OCI-LY1 (cell line): ENCODE data around the gene RNF19B.

ENCODE experiments used
- H2AFZ ChIP-seq: fragments of 200-600 bp; sonication (generic), shearing (Covaris generic); 2 replicates; pipeline ENCODE4 v1.6.0; 2014; ENCODE audit warnings: antibody characterized with exemption, mild to moderate bottlenecking, low read length
- H3F3A ChIP-seq: fragments of 200-600 bp; sonication (generic), shearing (Covaris generic); 2 replicates; pipeline ENCODE4 v1.6.0; 2014; ENCODE audit warnings: mild to moderate bottlenecking, antibody characterized with exemption, low read length, moderate library complexity; ENCODE audit not compliant: insufficient read depth
- H3K27ac ChIP-seq: fragments of 200-600 bp; sonication (generic); 2 replicates; pipeline ENCODE4 v1.5.1; 2014; ENCODE audit warnings: low read length, mixed run types, mild to moderate bottlenecking, low read depth; ENCODE audit not compliant: poor library complexity, severe bottlenecking
- H3K27me3 ChIP-seq: fragments of 200-600 bp; sonication (generic); 2 replicates; pipeline ENCODE4 v1.6.0; 2014; ENCODE audit warnings: antibody characterized with exemption, mild to moderate bottlenecking, low read length, moderate library complexity; ENCODE audit not compliant: insufficient read depth
- H3K36me3 ChIP-seq: fragments of 200-600 bp; sonication (generic); 2 replicates; pipeline ENCODE4 v1.6.1; 2014; ENCODE audit warnings: mild to moderate bottlenecking, antibody characterized with exemption, low read length, moderate library complexity, mixed read lengths; ENCODE audit not compliant: insufficient read depth
- H3K4me1 ChIP-seq: fragments of 200-600 bp; sonication (generic); 2 replicates; pipeline ENCODE4 v1.5.1; 2014; ENCODE audit warnings: mild to moderate bottlenecking, low read length, moderate library complexity; ENCODE audit not compliant: insufficient read depth, severe bottlenecking
- H3K4me2 ChIP-seq: fragments of 200-600 bp; sonication (generic), shearing (Covaris generic); 2 replicates; pipeline ENCODE4 v1.6.1; 2014; ENCODE audit warnings: low read length
- H3K4me3 ChIP-seq: fragments of 200-600 bp; sonication (generic); 2 replicates; pipeline ENCODE4 v1.5.1; 2014; ENCODE audit warnings: low read length, low read depth, mild to moderate bottlenecking, mixed read lengths; ENCODE audit not compliant: poor library complexity, severe bottlenecking
- H3K79me2 ChIP-seq: fragments of 200-600 bp; shearing (Covaris generic); 2 replicates; pipeline ENCODE4 v1.6.1; 2016; ENCODE audit warnings: mixed run types, low read length, mixed read lengths; ENCODE audit not compliant: insufficient read depth
- H3K9ac ChIP-seq: fragments of 200-600 bp; sonication (generic), shearing (Covaris generic); 2 replicates; pipeline ENCODE4 v1.6.1; 2014; ENCODE audit warnings: mild to moderate bottlenecking, low read length, mixed read lengths
- H3K9me2 ChIP-seq: fragments of 200-600 bp; sonication (generic), shearing (Covaris generic); 2 replicates; pipeline ENCODE4 v1.6.1; 2014; ENCODE audit warnings: low read depth, mild to moderate bottlenecking, low read length, mixed read lengths
- H3K9me3 ChIP-seq: fragments of 200-600 bp; shearing (Covaris generic); 2 replicates; pipeline ENCODE4 v1.6.1; 2014; ENCODE audit warnings: low read length, mixed read lengths
- H4K20me1 ChIP-seq: fragments of 200-600 bp; sonication (generic), shearing (Covaris generic); 2 replicates; pipeline ENCODE4 v1.6.0; 2016; ENCODE audit warnings: mild to moderate bottlenecking, low read length; ENCODE audit not compliant: insufficient read depth
- EZH2 ChIP-seq: fragments of 200-600 bp; sonication (generic), shearing (Covaris generic); IDR thresholded peaks from 2 replicates; pipeline ENCODE4 v1.8.0; 2017; ENCODE audit warnings: borderline replicate concordance, mixed run types, mild to moderate bottlenecking, antibody characterized with exemption, low read length, moderate library complexity, mixed read lengths
- TF ChIP-seq, protein P1 (sequence below): fragments of 200-600 bp; sonication (generic), shearing (Covaris generic); IDR thresholded peaks from 2 replicates; pipeline ENCODE4 v1.5.1; 2017; ENCODE audit warnings: mild to moderate bottlenecking, antibody characterized with exemption, low read length, moderate library complexity, mixed read lengths

RNF19B gene

DNA sequence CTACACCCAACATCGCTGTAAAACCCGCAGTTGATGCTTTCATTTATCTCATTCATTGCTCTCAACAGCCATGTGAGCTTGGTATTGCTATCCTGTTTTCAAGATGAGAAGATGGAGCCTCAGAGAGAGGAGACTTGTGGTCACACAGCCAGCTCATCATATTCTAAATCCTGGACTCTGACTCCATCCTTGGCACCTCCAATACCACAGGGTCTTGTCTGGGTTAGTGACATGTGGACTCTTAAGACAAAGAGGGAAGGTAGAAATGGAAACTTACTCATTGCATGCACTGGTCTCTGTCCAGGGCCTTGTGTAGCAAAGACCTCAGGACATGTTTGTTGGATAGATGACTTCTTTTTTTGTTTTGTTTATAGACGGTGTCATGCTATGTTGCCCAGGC lies 7.0 kb upstream of the RNF19B start:
- H3K27ac ChIP-seq: no peak overlapping the region
- H2AFZ ChIP-seq: no peak overlapping the region
- no peaks in the 10 kb centered on the region for H3K9me2 ChIP-seq
- no peak overlapping the region for H3K4me2 ChIP-seq
- no peaks in the 10 kb centered on the region for H3K4me1 ChIP-seq
- 0 out of 2 replicates have a peak, but pooled peaks cover 5% of the 10 kb centered on the region for H3K27me3 ChIP-seq
- no peaks in the 10 kb centered on the region for H3K79me2 ChIP-seq
- H3K9me3 ChIP-seq: no peaks in the 10 kb centered on the region
- no peak overlapping the region for H3K9ac ChIP-seq
- TF ChIP-seq, protein P1, sequence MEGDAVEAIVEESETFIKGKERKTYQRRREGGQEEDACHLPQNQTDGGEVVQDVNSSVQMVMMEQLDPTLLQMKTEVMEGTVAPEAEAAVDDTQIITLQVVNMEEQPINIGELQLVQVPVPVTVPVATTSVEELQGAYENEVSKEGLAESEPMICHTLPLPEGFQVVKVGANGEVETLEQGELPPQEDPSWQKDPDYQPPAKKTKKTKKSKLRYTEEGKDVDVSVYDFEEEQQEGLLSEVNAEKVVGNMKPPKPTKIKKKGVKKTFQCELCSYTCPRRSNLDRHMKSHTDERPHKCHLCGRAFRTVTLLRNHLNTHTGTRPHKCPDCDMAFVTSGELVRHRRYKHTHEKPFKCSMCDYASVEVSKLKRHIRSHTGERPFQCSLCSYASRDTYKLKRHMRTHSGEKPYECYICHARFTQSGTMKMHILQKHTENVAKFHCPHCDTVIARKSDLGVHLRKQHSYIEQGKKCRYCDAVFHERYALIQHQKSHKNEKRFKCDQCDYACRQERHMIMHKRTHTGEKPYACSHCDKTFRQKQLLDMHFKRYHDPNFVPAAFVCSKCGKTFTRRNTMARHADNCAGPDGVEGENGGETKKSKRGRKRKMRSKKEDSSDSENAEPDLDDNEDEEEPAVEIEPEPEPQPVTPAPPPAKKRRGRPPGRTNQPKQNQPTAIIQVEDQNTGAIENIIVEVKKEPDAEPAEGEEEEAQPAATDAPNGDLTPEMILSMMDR: no peak
- no peak for TF ChIP-seq EZH2
- no peaks in the 10 kb centered on the region for H3F3A ChIP-seq
- H3K36me3 ChIP-seq: no peaks in the 10 kb centered on the region
- no peaks in the 10 kb centered on the region for H4K20me1 ChIP-seq
- H3K4me3 ChIP-seq: no peak overlapping the region

DNA sequence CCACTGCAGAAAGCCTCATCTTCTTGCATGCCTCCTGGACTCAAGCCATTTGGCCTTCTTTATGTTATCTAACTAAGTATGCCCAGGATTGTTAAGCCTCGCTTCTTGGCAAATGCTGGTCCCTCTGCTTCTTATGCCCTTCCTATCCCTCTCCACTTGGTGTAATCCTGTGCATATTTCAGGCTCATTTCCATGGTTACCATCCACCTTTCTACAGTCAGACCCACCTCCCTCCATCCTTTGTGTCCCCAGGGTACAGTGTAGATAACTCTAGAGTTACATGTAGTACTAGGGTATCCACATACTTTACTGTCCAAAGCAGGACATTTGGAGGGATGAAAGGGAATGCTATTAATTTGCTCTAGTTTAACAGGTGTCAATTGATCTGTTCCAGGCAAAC lies 6.5 kb upstream of the RNF19B start:
- no peak for TF ChIP-seq EZH2
- TF ChIP-seq, protein P1: no peak
- 0 out of 2 replicates have a peak, but pooled peaks cover 5% of the 10 kb centered on the region for H3K27me3 ChIP-seq
- no peaks in the 10 kb centered on the region for H4K20me1 ChIP-seq
- no peaks in the 10 kb centered on the region for H3K9me2 ChIP-seq
- no peak overlapping the region for H3K9ac ChIP-seq
- no peaks in the 10 kb centered on the region for H3K79me2 ChIP-seq
- H3F3A ChIP-seq: no peaks in the 10 kb centered on the region
- H3K27ac ChIP-seq: no peak overlapping the region
- no peaks in the 10 kb centered on the region for H3K9me3 ChIP-seq
- H2AFZ ChIP-seq: no peak overlapping the region
- no peak overlapping the region for H3K4me3 ChIP-seq
- no peaks in the 10 kb centered on the region for H3K36me3 ChIP-seq
- no peak overlapping the region for H3K4me2 ChIP-seq
- no peaks in the 10 kb centered on the region for H3K4me1 ChIP-seq

DNA sequence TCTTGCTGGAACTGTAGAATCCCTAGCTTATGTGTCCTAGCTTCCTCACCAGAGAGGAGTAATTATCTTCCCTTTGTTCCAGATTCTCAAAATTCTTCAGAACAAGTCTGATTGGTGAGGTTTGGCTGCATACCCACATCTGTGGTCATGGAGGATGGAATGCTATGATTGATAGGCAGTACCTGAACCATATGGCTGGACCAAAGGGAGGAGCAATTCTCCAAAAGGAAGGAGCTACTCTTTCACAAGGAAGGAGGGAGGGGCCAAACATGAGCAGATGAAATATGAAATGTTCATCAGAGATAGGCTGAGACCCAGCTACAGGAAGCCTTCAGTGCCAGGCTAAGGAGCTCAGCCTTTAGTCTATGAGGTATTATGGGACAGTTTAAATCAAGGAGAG lies 5.0 kb upstream of the RNF19B start:
- Histone ChIP-seq H3F3A (no peaks in the 10 kb centered on the region), H3K79me2 (no peaks in the 10 kb centered on the region), H3K27me3 (0 out of 2 replicates have a peak, but pooled peaks cover 5% of the 10 kb centered on the region), H3K27ac (no peak overlapping the region), H3K4me2 (no peak overlapping the region), H3K9me2 (no peaks in the 10 kb centered on the region), H3K4me1 (peaks cover 6% of the 10 kb centered on the region), H3K9ac (no peak overlapping the region), H3K9me3 (no peaks in the 10 kb centered on the region), H2AFZ (no peak overlapping the region), H3K36me3 (no peaks in the 10 kb centered on the region), H4K20me1 (no peaks in the 10 kb centered on the region), H3K4me3 (no peak overlapping the region)
- TF ChIP-seq, protein P1: no peak
- no peak for TF ChIP-seq EZH2
